ENCODE data around the gene TBCD. TPM values are rescaled to one million over a fixed set of nuclear protein-coding genes. Genes with fewer than 3 reads are reported as not detected.

TBCD gene
- total and polyA plus RNA-seq, 9 of the 15 experiments (the other 6 are each of a cell fraction or from before 2014, with no cell fraction given) = 8.9 to 98.5 (median 28.0) TPM

DNA sequence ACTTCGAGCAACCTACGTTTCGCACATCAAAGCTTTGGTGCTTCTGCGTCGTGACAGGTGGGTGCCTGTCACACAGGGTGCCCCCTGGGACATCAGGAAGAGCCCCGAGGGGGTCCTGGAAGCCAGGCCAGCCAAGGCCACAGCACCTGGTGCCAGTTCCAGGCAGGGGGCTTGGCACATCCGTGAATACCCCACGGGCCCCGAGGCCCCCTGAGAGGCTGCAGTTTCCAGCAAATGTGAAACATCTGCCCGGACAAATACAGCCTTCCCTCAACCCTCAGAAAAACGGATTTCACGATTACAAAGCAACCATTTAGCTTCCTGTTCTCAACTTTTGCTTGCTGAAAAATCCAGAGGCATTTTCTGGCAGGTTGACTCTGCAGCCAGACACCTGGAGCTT is 218.2 kb downstream of the TBCD start:
- H3K9me1 ChIP-seq (ENCODE audit: control insufficient read depth, insufficient read depth, low read length) = no peaks in the 10 kb centered on the region
- in situ Hi-C loops (cut with MboI) = no loop called here
- no peak overlapping the region for H2AFZ ChIP-seq (ENCODE audit: low read depth, low read length)
- no peaks in the 10 kb centered on the region for H3K27me3 ChIP-seq (ENCODE audit: control insufficient read depth in 2 of 2, insufficient read depth in 2 of 2, low read length in 2 of 2)
- H3K36me3 ChIP-seq (ENCODE audit: control insufficient read depth, insufficient read depth, low read length) = no peaks in the 10 kb centered on the region
- WGBS (ENCODE audit: insufficient coverage, low coverage, missing lambda C conversion rate) = 70% methylated on average over 10 of the region's 12 CpGs
- ATAC-seq (no peak), DNase-seq (ENCODE audit: extremely low read depth in 1 of 4, low spot score in 3 of 4) (no peak), FAIRE-seq (no peak)
- H3K4me3 ChIP-seq = no peak overlapping the region
- POLR2A ChIA-PET = no interaction called here
- no TSS peak for BruUV-seq (replicated peaks)
- no peaks in the 10 kb centered on the region for H3K79me2 ChIP-seq (ENCODE audit: control insufficient read depth, insufficient read depth, low read length)
- no peak overlapping the region for H3K4me2 ChIP-seq (ENCODE audit: insufficient read depth, low read length)
- H3K9ac ChIP-seq (ENCODE audit: insufficient read depth in 1 of 2, low read depth in 2 of 2, low read length in 2 of 2) = no peak overlapping the region
- no peaks in the 10 kb centered on the region for H3K9me3 ChIP-seq (replicated peaks; ENCODE audit: control insufficient read depth, insufficient read depth, low read depth, low read length)
- TF ChIP-seq POU5F1 (IDR thresholded peaks at IDR 0.05; ENCODE audit: borderline replicate concordance, low read depth, low read length, partially characterized antibody) = no peak
- no peak for TF ChIP-seq SAFB (IDR thresholded peaks at IDR 0.05; ENCODE audit: borderline replicate concordance, low read depth, low read length)
- TF ChIP-seq, protein P1, sequence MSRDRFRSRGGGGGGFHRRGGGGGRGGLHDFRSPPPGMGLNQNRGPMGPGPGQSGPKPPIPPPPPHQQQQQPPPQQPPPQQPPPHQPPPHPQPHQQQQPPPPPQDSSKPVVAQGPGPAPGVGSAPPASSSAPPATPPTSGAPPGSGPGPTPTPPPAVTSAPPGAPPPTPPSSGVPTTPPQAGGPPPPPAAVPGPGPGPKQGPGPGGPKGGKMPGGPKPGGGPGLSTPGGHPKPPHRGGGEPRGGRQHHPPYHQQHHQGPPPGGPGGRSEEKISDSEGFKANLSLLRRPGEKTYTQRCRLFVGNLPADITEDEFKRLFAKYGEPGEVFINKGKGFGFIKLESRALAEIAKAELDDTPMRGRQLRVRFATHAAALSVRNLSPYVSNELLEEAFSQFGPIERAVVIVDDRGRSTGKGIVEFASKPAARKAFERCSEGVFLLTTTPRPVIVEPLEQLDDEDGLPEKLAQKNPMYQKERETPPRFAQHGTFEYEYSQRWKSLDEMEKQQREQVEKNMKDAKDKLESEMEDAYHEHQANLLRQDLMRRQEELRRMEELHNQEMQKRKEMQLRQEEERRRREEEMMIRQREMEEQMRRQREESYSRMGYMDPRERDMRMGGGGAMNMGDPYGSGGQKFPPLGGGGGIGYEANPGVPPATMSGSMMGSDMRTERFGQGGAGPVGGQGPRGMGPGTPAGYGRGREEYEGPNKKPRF (IDR thresholded peaks at IDR 0.05; ENCODE audit: low read depth, low read length) = no peak
- no peak for TF ChIP-seq HIVEP1 (CRISPR knock-in tag; IDR thresholded peaks at IDR 0.05)
- no peak for TF ChIP-seq NFIX (CRISPR knock-in tag; IDR thresholded peaks at IDR 0.05; ENCODE audit: low read depth)
- no peak for TF ChIP-seq RBM15 (IDR thresholded peaks at IDR 0.05; ENCODE audit: insufficient read depth, low read length)
- TF ChIP-seq KLF10 (CRISPR knock-in tag; IDR thresholded peaks at IDR 0.05) = no peak
- TF ChIP-seq SMARCA5 (IDR thresholded peaks at IDR 0.05) = no peak
- no peak for TF ChIP-seq SRSF1 (IDR thresholded peaks at IDR 0.05; ENCODE audit: low read depth, low read length)
- TF ChIP-seq SUPT5H (IDR thresholded peaks at IDR 0.05) = no peak
- TF ChIP-seq SNIP1 (IDR thresholded peaks at IDR 0.05; ENCODE audit: low read depth) = no peak
- CTCF ChIA-PET (ENCODE audit: low intra/inter-chr PET ratio) = no interaction called here
- peaks cover 0 to 11% of the 10 kb centered on the region in 2 experiments; a peak in 2 of 5 replicates for H3K4me1 ChIP-seq (replicated peaks in 1 of 2; ENCODE audit: control insufficient read depth in 2 of 2, insufficient read depth in 2 of 2, low read length in 2 of 2)
- no peak overlapping the region for H3K27ac ChIP-seq (ENCODE audit: extremely low read depth, low read depth, low read length)
- intact Hi-C loops (cut with micrococcal nuclease) = no loop called here
- H4K20me1 ChIP-seq (replicated peaks; ENCODE audit: control insufficient read depth, insufficient read depth, low read length) = no peaks in the 10 kb centered on the region
